ENCODE data around the gene PTPN11. TPM values are rescaled to one million over a fixed set of nuclear protein-coding genes. Genes with fewer than 3 reads are reported as not detected.
A peak's percentile ranks its signal among the peaks of the same experiment; 100 is the strongest.

Gene PTPN11
- total and polyA plus RNA-seq, 2 of the 13 experiments (the other 11 are each of a cell fraction or from before 2014, with no cell fraction given) = 30.0 to 63.5 TPM

DNA sequence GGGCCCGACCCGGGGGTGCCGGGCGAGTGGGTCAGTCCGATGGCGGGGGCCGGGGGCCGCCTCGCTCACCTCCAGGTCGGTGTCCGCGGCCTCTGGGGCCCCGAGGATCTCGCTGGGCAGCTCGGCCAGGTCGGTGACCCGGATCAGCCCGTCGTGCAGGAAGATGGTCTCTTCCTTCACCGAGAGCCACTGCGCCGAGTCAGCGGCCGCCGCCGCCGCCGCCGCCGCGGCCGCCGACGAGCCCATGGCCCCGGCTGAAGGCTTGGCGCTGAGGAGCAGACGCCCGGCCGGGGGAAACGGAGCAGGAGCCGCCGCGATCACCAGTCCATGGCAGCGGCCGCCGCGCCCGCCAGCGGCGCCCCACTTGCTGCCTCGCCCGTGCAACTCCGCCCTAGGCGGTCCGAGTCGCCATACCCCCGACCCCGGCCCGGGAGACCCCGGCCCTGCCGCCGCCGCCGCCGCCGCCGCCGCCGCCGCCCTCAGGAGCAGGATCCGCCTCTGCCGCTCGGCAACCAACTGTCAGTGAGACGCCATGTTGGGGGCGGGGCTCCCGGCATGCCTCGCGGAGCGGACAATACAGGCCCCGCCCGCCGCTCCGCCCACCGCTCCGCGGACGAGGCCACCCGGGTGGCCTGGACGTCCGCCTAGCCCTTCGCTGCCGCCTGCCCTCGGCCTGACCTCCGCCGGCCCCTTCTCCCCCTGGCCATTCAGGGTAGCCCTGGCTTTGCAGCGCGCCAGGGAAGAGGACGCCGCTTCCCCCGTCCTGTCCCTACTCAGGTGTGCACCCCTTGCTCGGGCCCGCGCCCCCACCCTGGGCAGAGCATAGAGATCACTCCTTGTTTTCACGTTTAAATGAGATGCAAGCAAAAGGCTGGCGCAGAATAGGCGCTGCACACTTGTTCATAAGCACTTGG, 36.6 kb upstream of the PTPN11 start, which contains the start of gene HECTD4 (continued):
- TF ChIP-seq, protein P1, sequence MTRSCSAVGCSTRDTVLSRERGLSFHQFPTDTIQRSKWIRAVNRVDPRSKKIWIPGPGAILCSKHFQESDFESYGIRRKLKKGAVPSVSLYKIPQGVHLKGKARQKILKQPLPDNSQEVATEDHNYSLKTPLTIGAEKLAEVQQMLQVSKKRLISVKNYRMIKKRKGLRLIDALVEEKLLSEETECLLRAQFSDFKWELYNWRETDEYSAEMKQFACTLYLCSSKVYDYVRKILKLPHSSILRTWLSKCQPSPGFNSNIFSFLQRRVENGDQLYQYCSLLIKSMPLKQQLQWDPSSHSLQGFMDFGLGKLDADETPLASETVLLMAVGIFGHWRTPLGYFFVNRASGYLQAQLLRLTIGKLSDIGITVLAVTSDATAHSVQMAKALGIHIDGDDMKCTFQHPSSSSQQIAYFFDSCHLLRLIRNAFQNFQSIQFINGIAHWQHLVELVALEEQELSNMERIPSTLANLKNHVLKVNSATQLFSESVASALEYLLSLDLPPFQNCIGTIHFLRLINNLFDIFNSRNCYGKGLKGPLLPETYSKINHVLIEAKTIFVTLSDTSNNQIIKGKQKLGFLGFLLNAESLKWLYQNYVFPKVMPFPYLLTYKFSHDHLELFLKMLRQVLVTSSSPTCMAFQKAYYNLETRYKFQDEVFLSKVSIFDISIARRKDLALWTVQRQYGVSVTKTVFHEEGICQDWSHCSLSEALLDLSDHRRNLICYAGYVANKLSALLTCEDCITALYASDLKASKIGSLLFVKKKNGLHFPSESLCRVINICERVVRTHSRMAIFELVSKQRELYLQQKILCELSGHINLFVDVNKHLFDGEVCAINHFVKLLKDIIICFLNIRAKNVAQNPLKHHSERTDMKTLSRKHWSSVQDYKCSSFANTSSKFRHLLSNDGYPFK (CRISPR knock-in tag; IDR thresholded peaks at IDR 0.05; ENCODE audit: borderline replicate concordance) = no peak; the same call in 1 of the 2 replicates
- TF ChIP-seq, protein P2, sequence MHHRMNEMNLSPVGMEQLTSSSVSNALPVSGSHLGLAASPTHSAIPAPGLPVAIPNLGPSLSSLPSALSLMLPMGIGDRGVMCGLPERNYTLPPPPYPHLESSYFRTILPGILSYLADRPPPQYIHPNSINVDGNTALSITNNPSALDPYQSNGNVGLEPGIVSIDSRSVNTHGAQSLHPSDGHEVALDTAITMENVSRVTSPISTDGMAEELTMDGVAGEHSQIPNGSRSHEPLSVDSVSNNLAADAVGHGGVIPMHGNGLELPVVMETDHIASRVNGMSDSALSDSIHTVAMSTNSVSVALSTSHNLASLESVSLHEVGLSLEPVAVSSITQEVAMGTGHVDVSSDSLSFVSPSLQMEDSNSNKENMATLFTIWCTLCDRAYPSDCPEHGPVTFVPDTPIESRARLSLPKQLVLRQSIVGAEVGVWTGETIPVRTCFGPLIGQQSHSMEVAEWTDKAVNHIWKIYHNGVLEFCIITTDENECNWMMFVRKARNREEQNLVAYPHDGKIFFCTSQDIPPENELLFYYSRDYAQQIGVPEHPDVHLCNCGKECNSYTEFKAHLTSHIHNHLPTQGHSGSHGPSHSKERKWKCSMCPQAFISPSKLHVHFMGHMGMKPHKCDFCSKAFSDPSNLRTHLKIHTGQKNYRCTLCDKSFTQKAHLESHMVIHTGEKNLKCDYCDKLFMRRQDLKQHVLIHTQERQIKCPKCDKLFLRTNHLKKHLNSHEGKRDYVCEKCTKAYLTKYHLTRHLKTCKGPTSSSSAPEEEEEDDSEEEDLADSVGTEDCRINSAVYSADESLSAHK (CRISPR knock-in tag; IDR thresholded peaks at IDR 0.05; ENCODE audit: borderline replicate concordance) = no peak
- peak; percentile 48 for TF ChIP-seq HNRNPLL (IDR thresholded peaks at IDR 0.05; ENCODE audit: low read depth, low read length, poor library complexity, severe bottlenecking)
- TF ChIP-seq, protein P3, sequence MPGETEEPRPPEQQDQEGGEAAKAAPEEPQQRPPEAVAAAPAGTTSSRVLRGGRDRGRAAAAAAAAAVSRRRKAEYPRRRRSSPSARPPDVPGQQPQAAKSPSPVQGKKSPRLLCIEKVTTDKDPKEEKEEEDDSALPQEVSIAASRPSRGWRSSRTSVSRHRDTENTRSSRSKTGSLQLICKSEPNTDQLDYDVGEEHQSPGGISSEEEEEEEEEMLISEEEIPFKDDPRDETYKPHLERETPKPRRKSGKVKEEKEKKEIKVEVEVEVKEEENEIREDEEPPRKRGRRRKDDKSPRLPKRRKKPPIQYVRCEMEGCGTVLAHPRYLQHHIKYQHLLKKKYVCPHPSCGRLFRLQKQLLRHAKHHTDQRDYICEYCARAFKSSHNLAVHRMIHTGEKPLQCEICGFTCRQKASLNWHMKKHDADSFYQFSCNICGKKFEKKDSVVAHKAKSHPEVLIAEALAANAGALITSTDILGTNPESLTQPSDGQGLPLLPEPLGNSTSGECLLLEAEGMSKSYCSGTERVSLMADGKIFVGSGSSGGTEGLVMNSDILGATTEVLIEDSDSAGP (CRISPR knock-in tag; IDR thresholded peaks at IDR 0.05; ENCODE audit: borderline replicate concordance) = peak; percentile 86
- peak; percentile 87 for TF ChIP-seq PHF8 (CRISPR knock-in tag; IDR thresholded peaks at IDR 0.05)
- TF ChIP-seq, protein P4, sequence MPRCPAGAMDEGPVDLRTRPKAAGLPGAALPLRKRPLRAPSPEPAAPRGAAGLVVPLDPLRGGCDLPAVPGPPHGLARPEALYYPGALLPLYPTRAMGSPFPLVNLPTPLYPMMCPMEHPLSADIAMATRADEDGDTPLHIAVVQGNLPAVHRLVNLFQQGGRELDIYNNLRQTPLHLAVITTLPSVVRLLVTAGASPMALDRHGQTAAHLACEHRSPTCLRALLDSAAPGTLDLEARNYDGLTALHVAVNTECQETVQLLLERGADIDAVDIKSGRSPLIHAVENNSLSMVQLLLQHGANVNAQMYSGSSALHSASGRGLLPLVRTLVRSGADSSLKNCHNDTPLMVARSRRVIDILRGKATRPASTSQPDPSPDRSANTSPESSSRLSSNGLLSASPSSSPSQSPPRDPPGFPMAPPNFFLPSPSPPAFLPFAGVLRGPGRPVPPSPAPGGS (CRISPR knock-in tag; IDR thresholded peaks at IDR 0.05) = peak; percentile 37; the same call in 1 of the 2 replicates
- TF ChIP-seq, protein P5, sequence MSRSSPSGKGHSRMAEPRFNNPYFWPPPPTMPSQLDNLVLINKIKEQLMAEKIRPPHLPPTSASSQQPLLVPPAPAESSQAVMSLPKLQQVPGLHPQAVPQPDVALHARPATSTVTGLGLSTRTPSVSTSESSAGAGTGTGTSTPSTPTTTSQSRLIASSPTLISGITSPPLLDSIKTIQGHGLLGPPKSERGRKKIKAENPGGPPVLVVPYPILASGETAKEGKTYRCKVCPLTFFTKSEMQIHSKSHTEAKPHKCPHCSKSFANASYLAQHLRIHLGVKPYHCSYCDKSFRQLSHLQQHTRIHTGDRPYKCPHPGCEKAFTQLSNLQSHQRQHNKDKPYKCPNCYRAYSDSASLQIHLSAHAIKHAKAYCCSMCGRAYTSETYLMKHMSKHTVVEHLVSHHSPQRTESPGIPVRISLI (CRISPR knock-in tag; IDR thresholded peaks at IDR 0.05; ENCODE audit: borderline replicate concordance) = peak; percentile 53; the same call in 1 of the 2 replicates
- no peak for TF ChIP-seq GTF3A (CRISPR knock-in tag; conservative IDR thresholded peaks at IDR 0.05)
- TF ChIP-seq, protein P6, sequence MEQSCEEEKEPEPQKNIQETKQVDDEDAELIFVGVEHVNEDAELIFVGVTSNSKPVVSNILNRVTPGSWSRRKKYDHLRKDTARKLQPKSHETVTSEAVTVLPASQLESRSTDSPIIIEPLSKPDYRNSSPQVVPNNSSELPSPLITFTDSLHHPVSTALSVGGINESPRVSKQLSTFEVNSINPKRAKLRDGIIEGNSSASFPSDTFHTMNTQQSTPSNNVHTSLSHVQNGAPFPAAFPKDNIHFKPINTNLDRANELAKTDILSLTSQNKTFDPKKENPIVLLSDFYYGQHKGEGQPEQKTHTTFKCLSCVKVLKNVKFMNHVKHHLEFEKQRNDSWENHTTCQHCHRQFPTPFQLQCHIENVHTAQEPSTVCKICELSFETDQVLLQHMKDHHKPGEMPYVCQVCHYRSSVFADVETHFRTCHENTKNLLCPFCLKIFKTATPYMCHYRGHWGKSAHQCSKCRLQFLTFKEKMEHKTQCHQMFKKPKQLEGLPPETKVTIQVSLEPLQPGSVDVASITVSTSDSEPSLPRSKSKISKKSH (CRISPR knock-in tag; IDR thresholded peaks at IDR 0.05; ENCODE audit: borderline replicate concordance) = 0 out of 2 replicates have a peak, but pooled peaks have one; percentile 28
- TF ChIP-seq FOXC1 (CRISPR knock-in tag; IDR thresholded peaks at IDR 0.05; ENCODE audit: borderline replicate concordance) = peak; percentile 61; the same call in 1 of the 2 replicates
- TF ChIP-seq SP4 (CRISPR knock-in tag; IDR thresholded peaks at IDR 0.05) = peak; percentile 98
- 0 out of 2 replicates have a peak, but pooled peaks have one; percentile 66 for TF ChIP-seq ZNF138 (CRISPR knock-in tag; IDR thresholded peaks at IDR 0.05; ENCODE audit: low read depth)
- TF ChIP-seq, protein P7, sequence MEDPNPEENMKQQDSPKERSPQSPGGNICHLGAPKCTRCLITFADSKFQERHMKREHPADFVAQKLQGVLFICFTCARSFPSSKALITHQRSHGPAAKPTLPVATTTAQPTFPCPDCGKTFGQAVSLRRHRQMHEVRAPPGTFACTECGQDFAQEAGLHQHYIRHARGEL (CRISPR knock-in tag; IDR thresholded peaks at IDR 0.05) = 0 out of 2 replicates have a peak, but pooled peaks have one; percentile 39
